ENCODE data around the gene LANCL3. TPM values are rescaled to one million over a fixed set of nuclear protein-coding genes. Genes with fewer than 3 reads are reported as not detected.

The LANCL3 gene
- polyA plus RNA-seq, 2 of the 4 experiments (the other 2 are of a cell fraction), result not detected

DNA sequence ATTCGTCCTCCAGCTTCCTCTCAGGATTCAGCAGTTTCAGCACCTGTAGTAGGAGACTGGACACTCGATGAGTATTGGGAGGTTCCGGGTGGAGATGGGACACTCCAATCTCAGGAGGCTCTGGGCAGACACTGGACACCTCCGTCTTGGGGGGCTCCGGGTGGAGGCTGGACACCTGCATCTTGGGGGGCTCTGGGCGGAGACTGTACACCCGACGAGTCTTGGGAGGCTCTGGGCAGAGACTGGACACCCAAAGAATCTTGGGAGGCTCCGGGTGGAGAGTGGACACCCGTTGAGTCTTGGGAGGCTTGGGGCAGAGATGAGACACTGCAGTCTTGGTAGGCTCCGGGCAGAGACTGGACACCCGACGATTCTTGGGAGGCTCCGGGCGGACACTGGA lies 28.7 kb upstream of the LANCL3 start (continued):
- TF ChIP-seq, protein P1, sequence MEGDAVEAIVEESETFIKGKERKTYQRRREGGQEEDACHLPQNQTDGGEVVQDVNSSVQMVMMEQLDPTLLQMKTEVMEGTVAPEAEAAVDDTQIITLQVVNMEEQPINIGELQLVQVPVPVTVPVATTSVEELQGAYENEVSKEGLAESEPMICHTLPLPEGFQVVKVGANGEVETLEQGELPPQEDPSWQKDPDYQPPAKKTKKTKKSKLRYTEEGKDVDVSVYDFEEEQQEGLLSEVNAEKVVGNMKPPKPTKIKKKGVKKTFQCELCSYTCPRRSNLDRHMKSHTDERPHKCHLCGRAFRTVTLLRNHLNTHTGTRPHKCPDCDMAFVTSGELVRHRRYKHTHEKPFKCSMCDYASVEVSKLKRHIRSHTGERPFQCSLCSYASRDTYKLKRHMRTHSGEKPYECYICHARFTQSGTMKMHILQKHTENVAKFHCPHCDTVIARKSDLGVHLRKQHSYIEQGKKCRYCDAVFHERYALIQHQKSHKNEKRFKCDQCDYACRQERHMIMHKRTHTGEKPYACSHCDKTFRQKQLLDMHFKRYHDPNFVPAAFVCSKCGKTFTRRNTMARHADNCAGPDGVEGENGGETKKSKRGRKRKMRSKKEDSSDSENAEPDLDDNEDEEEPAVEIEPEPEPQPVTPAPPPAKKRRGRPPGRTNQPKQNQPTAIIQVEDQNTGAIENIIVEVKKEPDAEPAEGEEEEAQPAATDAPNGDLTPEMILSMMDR (IDR thresholded peaks at IDR 0.05), result no peak
- TF ChIP-seq RNF2 (IDR thresholded peaks at IDR 0.05; ENCODE audit: borderline replicate concordance, low read depth) (no peak), JUNB (IDR thresholded peaks at IDR 0.05) (no peak), CEBPB (IDR thresholded peaks at IDR 0.05) (no peak), HOXB13 (CRISPR knock-in tag; IDR thresholded peaks at IDR 0.05; ENCODE audit: low read depth) (no peak), HOXB5 (CRISPR knock-in tag; IDR thresholded peaks at IDR 0.05) (no peak)
- TF ChIP-seq, protein P2, sequence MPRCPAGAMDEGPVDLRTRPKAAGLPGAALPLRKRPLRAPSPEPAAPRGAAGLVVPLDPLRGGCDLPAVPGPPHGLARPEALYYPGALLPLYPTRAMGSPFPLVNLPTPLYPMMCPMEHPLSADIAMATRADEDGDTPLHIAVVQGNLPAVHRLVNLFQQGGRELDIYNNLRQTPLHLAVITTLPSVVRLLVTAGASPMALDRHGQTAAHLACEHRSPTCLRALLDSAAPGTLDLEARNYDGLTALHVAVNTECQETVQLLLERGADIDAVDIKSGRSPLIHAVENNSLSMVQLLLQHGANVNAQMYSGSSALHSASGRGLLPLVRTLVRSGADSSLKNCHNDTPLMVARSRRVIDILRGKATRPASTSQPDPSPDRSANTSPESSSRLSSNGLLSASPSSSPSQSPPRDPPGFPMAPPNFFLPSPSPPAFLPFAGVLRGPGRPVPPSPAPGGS (IDR thresholded peaks at IDR 0.05), result no peak
- TF ChIP-seq, protein P3, sequence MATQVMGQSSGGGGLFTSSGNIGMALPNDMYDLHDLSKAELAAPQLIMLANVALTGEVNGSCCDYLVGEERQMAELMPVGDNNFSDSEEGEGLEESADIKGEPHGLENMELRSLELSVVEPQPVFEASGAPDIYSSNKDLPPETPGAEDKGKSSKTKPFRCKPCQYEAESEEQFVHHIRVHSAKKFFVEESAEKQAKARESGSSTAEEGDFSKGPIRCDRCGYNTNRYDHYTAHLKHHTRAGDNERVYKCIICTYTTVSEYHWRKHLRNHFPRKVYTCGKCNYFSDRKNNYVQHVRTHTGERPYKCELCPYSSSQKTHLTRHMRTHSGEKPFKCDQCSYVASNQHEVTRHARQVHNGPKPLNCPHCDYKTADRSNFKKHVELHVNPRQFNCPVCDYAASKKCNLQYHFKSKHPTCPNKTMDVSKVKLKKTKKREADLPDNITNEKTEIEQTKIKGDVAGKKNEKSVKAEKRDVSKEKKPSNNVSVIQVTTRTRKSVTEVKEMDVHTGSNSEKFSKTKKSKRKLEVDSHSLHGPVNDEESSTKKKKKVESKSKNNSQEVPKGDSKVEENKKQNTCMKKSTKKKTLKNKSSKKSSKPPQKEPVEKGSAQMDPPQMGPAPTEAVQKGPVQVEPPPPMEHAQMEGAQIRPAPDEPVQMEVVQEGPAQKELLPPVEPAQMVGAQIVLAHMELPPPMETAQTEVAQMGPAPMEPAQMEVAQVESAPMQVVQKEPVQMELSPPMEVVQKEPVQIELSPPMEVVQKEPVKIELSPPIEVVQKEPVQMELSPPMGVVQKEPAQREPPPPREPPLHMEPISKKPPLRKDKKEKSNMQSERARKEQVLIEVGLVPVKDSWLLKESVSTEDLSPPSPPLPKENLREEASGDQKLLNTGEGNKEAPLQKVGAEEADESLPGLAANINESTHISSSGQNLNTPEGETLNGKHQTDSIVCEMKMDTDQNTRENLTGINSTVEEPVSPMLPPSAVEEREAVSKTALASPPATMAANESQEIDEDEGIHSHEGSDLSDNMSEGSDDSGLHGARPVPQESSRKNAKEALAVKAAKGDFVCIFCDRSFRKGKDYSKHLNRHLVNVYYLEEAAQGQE (IDR thresholded peaks at IDR 0.05), result no peak

DNA sequence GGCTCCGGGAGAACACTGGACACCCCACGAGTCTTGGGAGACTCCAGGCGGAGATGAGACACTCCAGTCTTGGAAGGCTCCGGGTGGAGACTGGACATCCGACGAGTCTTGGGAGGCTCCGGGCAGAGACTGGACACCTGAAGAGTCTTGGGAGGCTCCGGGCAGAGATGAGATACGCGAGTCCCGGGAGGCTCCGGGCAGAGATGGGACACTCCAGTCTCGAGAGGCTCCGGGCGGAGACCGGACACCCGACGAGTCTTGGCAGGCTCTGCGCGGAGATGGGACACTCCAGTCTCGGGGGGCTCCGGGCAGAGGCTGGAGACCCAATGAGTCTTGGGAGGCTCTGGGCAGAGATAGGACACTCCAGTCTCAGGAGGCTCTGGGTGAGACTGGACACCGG lies 28.1 kb upstream of the LANCL3 start:
- Histone ChIP-seq H3K4me1 (no peaks in the 10 kb centered on the region), H3K4me3 (no peak overlapping the region), H3K9me3 (no peaks in the 10 kb centered on the region), H3K27ac (no peak overlapping the region), H3K4me2 (no peak overlapping the region)
- CTCF ChIA-PET, result no interaction called here
- TF ChIP-seq RNF2 (IDR thresholded peaks at IDR 0.05; ENCODE audit: borderline replicate concordance, low read depth), result no peak
- no peak for TF ChIP-seq HOXA7 (CRISPR knock-in tag; IDR thresholded peaks at IDR 0.05)
- TF ChIP-seq, protein P4, sequence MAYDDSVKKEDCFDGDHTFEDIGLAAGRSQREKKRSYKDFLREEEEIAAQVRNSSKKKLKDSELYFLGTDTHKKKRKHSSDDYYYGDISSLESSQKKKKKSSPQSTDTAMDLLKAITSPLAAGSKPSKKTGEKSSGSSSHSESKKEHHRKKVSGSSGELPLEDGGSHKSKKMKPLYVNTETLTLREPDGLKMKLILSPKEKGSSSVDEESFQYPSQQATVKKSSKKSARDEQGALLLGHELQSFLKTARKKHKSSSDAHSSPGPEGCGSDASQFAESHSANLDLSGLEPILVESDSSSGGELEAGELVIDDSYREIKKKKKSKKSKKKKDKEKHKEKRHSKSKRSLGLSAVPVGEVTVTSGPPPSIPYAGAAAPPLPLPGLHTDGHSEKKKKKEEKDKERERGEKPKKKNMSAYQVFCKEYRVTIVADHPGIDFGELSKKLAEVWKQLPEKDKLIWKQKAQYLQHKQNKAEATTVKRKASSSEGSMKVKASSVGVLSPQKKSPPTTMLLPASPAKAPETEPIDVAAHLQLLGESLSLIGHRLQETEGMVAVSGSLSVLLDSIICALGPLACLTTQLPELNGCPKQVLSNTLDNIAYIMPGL (CRISPR knock-in tag; IDR thresholded peaks at IDR 0.05; ENCODE audit: borderline replicate concordance), result no peak
- TF ChIP-seq, protein P5, sequence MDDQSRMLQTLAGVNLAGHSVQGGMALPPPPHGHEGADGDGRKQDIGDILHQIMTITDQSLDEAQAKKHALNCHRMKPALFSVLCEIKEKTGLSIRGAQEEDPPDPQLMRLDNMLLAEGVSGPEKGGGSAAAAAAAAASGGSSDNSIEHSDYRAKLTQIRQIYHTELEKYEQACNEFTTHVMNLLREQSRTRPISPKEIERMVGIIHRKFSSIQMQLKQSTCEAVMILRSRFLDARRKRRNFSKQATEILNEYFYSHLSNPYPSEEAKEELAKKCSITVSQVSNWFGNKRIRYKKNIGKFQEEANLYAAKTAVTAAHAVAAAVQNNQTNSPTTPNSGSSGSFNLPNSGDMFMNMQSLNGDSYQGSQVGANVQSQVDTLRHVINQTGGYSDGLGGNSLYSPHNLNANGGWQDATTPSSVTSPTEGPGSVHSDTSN (IDR thresholded peaks at IDR 0.05), result no peak
- no peak for TF ChIP-seq ZFP36 (IDR thresholded peaks at IDR 0.05; ENCODE audit: borderline replicate concordance, partially characterized antibody)
- TF ChIP-seq, protein P6, sequence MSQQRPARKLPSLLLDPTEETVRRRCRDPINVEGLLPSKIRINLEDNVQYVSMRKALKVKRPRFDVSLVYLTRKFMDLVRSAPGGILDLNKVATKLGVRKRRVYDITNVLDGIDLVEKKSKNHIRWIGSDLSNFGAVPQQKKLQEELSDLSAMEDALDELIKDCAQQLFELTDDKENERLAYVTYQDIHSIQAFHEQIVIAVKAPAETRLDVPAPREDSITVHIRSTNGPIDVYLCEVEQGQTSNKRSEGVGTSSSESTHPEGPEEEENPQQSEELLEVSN (IDR thresholded peaks at IDR 0.05; ENCODE audit: borderline replicate concordance, low read depth), result no peak
- no peak for TF ChIP-seq PHF8 (IDR thresholded peaks at IDR 0.05; ENCODE audit: borderline replicate concordance, low read depth)
- TF ChIP-seq, protein P7, sequence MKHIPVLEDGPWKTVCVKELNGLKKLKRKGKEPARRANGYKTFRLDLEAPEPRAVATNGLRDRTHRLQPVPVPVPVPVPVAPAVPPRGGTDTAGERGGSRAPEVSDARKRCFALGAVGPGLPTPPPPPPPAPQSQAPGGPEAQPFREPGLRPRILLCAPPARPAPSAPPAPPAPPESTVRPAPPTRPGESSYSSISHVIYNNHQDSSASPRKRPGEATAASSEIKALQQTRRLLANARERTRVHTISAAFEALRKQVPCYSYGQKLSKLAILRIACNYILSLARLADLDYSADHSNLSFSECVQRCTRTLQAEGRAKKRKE (CRISPR knock-in tag; IDR thresholded peaks at IDR 0.05; ENCODE audit: low read depth), result no peak
- TF ChIP-seq, protein P1 (IDR thresholded peaks at IDR 0.05), result no peak
- no peak for TF ChIP-seq JUNB (IDR thresholded peaks at IDR 0.05)
- TF ChIP-seq, protein P8, sequence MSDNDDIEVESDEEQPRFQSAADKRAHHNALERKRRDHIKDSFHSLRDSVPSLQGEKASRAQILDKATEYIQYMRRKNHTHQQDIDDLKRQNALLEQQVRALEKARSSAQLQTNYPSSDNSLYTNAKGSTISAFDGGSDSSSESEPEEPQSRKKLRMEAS (IDR thresholded peaks at IDR 0.05), result no peak
- no peak for TF ChIP-seq HOXB13 (CRISPR knock-in tag; IDR thresholded peaks at IDR 0.05; ENCODE audit: low read depth)
- TF ChIP-seq KDM5A (IDR thresholded peaks at IDR 0.05), result no peak
- no peak for TF ChIP-seq HDAC2 (IDR thresholded peaks at IDR 0.05)
- TF ChIP-seq NPAS2 (CRISPR knock-in tag; IDR thresholded peaks at IDR 0.05; ENCODE audit: borderline replicate concordance), result no peak
- no peak for TF ChIP-seq CBX8 (IDR thresholded peaks at IDR 0.05)
- TF ChIP-seq, protein P9, sequence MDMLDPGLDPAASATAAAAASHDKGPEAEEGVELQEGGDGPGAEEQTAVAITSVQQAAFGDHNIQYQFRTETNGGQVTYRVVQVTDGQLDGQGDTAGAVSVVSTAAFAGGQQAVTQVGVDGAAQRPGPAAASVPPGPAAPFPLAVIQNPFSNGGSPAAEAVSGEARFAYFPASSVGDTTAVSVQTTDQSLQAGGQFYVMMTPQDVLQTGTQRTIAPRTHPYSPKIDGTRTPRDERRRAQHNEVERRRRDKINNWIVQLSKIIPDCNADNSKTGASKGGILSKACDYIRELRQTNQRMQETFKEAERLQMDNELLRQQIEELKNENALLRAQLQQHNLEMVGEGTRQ (IDR thresholded peaks at IDR 0.05), result no peak
- TF ChIP-seq CEBPB (IDR thresholded peaks at IDR 0.05), result no peak
- no peak for TF ChIP-seq SREBF2 (IDR thresholded peaks at IDR 0.05)
- DNase-seq (ENCODE audit: low read depth in 1 of 2, low spot score in 1 of 2) (no peak), FAIRE-seq (no peak), ATAC-seq (no peak)
- POLR2A ChIA-PET, result no interaction called here
- no CpG with 5 or more reads among the region's 23 CpGs for WGBS (ENCODE audit: missing lambda C conversion rate)
